ENCODE measurements around the gene MID1.

DNA sequence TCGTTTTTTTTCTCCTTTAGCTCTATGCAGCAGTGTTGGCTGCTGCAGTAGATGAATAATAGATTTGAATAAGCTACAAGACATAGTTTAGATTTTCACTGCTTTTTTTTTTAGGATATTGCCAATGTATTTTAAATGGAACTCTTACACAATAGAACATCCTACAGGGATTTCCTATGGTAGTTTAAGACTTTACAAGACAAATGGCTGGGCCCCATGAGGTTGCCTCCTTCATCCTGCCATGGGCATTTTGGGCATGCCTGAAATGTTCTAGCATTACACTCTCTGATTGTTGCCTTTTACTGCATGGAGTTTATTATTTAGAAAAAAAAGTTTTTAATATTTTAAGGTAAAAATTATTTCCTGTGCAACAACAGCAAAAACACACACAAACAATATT lies 74.5 kb downstream of the MID1 start:
- TF ChIP-seq POLR2A (IDR thresholded peaks at IDR 0.05; ENCODE audit: low read length) (no peak), CHD2 (IDR thresholded peaks at IDR 0.05; ENCODE audit: low read length, partially characterized antibody) (no peak), ESRRA (IDR thresholded peaks at IDR 0.05; ENCODE audit: borderline replicate concordance, low read length) (no peak)
- TF ChIP-seq, protein P1, sequence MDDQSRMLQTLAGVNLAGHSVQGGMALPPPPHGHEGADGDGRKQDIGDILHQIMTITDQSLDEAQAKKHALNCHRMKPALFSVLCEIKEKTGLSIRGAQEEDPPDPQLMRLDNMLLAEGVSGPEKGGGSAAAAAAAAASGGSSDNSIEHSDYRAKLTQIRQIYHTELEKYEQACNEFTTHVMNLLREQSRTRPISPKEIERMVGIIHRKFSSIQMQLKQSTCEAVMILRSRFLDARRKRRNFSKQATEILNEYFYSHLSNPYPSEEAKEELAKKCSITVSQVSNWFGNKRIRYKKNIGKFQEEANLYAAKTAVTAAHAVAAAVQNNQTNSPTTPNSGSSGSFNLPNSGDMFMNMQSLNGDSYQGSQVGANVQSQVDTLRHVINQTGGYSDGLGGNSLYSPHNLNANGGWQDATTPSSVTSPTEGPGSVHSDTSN (IDR thresholded peaks at IDR 0.05), result no peak
- TF ChIP-seq, protein P2, sequence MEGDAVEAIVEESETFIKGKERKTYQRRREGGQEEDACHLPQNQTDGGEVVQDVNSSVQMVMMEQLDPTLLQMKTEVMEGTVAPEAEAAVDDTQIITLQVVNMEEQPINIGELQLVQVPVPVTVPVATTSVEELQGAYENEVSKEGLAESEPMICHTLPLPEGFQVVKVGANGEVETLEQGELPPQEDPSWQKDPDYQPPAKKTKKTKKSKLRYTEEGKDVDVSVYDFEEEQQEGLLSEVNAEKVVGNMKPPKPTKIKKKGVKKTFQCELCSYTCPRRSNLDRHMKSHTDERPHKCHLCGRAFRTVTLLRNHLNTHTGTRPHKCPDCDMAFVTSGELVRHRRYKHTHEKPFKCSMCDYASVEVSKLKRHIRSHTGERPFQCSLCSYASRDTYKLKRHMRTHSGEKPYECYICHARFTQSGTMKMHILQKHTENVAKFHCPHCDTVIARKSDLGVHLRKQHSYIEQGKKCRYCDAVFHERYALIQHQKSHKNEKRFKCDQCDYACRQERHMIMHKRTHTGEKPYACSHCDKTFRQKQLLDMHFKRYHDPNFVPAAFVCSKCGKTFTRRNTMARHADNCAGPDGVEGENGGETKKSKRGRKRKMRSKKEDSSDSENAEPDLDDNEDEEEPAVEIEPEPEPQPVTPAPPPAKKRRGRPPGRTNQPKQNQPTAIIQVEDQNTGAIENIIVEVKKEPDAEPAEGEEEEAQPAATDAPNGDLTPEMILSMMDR (IDR thresholded peaks at IDR 0.05), result no peak
